Pancreas (tissue), 10 donors: Measurements from ENCODE around the gene JPH2. TPM values are rescaled to one million over a fixed set of nuclear protein-coding genes. Genes with fewer than 3 reads are reported as not detected.

Experiments
- ATAC-seq, 4 donors: fragments of 200-7000 bp; cut with Tn5 transposase; one replicate each; pipeline versions ENCODE4 v1.8.0 to v1.9.1; 2020; ENCODE audit warnings: mild to moderate bottlenecking in 4 of 4, moderate library complexity in 4 of 4
- DNase-seq, 6 donors: peaks; one replicate each; pipeline ENCODE4 v3.0.0-alpha.2; 2020
- FAIRE-seq: peaks from 2 replicates; lab custom pipeline; 2012; peaks lifted over from hg19 to GRCh38; lab: Jason Lieb, UNC
- H3K27ac ChIP-seq, 4 donors: fragments of 200-600 bp; sonication (generic); 1 replicate in 3 of 4; 2 replicates in 1 of 4; pipeline versions ENCODE4 v1.5.0 to v1.8.0; 2020
- H3K27me3 ChIP-seq, 4 donors: fragments of 200-600 bp; one replicate each; pipeline ENCODE4 v1.8.0; 2021
- H3K36me3 ChIP-seq, 3 donors: fragments of 200-600 bp; sonication (generic) in 1 of 3; one replicate each; pipeline versions ENCODE4 v1.5.0 to v1.8.0; 2020 to 2021
- H3K4me1 ChIP-seq, 3 donors: fragments of 200-600 bp; one replicate each; pipeline ENCODE4 v1.8.0; 2021
- H3K4me3 ChIP-seq, 4 donors: fragments of 200-600 bp; sonication (generic) in 2 of 4; one replicate each; pipeline versions ENCODE4 v1.5.0 to v1.8.0; 2020 to 2021
- H3K9me3 ChIP-seq, 4 donors: fragments of 200-600 bp; one replicate each; pipeline ENCODE4 v1.8.0; 2021
- WGBS, 2 donors: extraction: QIAGEN DNeasy Blood & Tissue Kit; methylation state at CpG; one replicate each; pipeline ENCODE4 v1.1.7; 2013; 5-methylcytosine and 5-hydroxymethylcytosine counted together
- intact Hi-C, 3 donors: fragments of 100-400 bp; cut with DNase I; formaldehyde crosslinking; loops; one replicate each; pipeline versions ENCODE4 v1.11.1 to v1.14.2; 2022
- polyA plus RNA-seq, 2 donors: library from polyadenylated mRNA; stranded (reverse); fragments of 200-250 nt; gene quantifications; one replicate each; pipeline ENCODE4 v1.2.3, GENCODE V29; 2013
- total RNA-seq, 6 donors: library from RNA; stranded (reverse); fragmentation: NEBNext Ultra II Directional in 4 of 6; extraction: Animal tissue kit (Norgen Biotek cat#: 25700) in 4 of 6; gene quantifications; one replicate each; pipeline versions ENCODE4 v1.2.1 to v1.2.4, GENCODE V29; 2021 to 2023
- TF ChIP-seq, protein P1 (sequence below), 4 donors: fragments of 200-600 bp; sonication (generic) in 3 of 4; IDR thresholded peaks; one replicate each; pipeline versions ENCODE4 v1.5.0 to v1.8.0; 2021; ENCODE audit warnings: antibody characterized with exemption in 4 of 4
- donor health status: healthy with polysubstance abuse.
- donor health status: DM: no; HTN: no; CAD: no; lungs with moderate emphysema.
- donor health status: DM: no; HTN: no; CAD: no.
- donor health status: control.
- donor health status: control.
- donor health status: Bipolar disorder and iron deficiency.
- donor health status: DM: yes; HTN: yes; CAD: no.
- donor health status: DM: no; HTN: no; CAD: no.
- donor health status: DM: no; HTN: no; CAD: no.
- donor health status: DM: yes; HTN: yes; CAD: no.

Gene JPH2
- total and polyA plus RNA-seq, 8 donors = 0.09 to 1.1 (median 0.30) TPM

DNA sequence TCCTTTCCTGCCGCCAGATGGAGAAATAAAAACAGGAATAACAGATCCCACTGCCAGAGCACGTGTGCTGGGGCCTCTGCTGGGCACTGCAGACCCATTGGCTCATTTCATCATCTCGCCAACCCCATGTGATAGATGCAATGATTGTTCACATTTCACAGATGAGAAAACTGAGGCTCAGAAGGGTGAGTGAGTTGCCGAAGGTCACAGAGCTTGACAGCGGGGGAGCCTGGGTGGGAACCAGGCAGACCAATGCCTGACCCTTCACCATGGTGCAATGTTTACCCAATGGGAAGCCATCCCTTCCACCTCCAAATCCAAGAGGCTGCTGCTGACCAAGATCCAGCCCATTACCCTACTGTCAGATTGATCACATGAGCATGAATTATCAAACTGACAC lies 105.1 kb downstream of the JPH2 start:
- no peaks in the 10 kb centered on the region for H3K36me3 ChIP-seq
- TF ChIP-seq, protein P1, sequence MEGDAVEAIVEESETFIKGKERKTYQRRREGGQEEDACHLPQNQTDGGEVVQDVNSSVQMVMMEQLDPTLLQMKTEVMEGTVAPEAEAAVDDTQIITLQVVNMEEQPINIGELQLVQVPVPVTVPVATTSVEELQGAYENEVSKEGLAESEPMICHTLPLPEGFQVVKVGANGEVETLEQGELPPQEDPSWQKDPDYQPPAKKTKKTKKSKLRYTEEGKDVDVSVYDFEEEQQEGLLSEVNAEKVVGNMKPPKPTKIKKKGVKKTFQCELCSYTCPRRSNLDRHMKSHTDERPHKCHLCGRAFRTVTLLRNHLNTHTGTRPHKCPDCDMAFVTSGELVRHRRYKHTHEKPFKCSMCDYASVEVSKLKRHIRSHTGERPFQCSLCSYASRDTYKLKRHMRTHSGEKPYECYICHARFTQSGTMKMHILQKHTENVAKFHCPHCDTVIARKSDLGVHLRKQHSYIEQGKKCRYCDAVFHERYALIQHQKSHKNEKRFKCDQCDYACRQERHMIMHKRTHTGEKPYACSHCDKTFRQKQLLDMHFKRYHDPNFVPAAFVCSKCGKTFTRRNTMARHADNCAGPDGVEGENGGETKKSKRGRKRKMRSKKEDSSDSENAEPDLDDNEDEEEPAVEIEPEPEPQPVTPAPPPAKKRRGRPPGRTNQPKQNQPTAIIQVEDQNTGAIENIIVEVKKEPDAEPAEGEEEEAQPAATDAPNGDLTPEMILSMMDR (IDR thresholded peaks at IDR 0.05) = no peak
- DNase-seq (no peak), ATAC-seq (no peak), FAIRE-seq (no peak)
- H3K4me3 ChIP-seq = no peak overlapping the region
- intact Hi-C loops = loop anchor here in 2 of 3 donors (5.0 to 10.0 kb wide), 4 partner anchors 330 to 637 kb away; no protein-coding TSS in a partner anchor
- no peaks in the 10 kb centered on the region for H3K4me1 ChIP-seq
- H3K27me3 ChIP-seq = no peaks in the 10 kb centered on the region
- H3K9me3 ChIP-seq = no peaks in the 10 kb centered on the region
- H3K27ac ChIP-seq = no peak overlapping the region
- WGBS, 2 donors = 54 to 65% methylated on average over 5 of the region's 5 CpGs

DNA sequence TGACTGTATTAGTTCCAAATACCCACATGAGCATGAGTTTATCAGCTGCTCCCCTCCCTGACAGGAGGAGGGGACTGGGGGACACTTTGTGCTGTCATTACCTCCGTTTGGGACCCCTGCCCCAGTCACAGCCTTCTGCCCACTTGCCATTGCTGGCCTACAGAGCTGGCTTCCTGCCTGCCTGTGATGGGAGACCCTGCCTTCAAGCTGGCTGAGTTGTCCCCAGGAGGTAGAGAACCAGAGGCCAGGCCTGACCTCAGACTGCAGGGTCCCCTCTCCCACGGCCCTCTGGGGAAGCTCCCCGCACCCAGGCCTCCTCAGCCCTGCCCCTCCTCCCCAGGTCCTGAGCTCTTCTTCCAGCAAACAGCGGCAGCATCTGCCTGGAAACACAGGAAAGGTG lies 105.5 kb downstream of the JPH2 start:
- FAIRE-seq = no peak
- no peaks in the 10 kb centered on the region for H3K36me3 ChIP-seq
- H3K27ac ChIP-seq = no peak overlapping the region
- H3K9me3 ChIP-seq = no peaks in the 10 kb centered on the region
- H3K4me3 ChIP-seq = no peak overlapping the region
- intact Hi-C loops = loop anchor here in 2 of 3 donors (5.0 to 10.0 kb wide), 4 partner anchors 329 to 637 kb away; no protein-coding TSS in a partner anchor
- TF ChIP-seq, protein P1 (IDR thresholded peaks at IDR 0.05) = no peak
- no peak for DNase-seq
- H3K4me1 ChIP-seq = no peaks in the 10 kb centered on the region
- no peak for ATAC-seq
- no peaks in the 10 kb centered on the region for H3K27me3 ChIP-seq
- 39% methylated on average over 4 of the region's 4 CpGs for WGBS, 2 donors

DNA sequence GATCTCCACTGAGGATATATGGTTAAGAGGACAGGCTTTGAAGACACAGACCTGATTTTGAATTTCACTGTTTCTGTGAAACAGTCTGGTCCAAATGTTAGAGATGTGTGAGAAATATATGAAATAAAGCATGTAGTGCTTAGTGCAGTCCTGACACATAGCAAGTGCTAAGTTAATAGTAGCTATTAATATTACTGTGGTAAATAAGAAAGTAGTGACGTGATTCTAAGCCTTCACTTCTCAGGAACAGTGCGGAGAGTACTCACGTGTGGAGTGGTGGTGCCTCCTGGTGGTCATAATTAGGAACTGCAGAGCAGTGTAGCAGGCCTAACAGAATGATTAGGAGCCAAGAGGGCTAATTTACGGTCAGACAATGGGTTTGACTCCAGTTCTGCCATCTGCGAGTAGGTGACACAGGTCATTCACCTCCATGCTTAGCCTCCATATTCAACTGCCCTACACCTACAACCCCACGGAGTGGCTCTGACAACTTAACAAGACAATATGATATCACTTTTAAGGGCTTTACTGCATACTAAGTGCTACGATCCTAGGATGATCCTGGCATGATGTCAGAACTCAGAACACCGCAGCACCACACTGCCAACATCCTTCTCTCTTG lies 106.2 kb downstream of the JPH2 start:
- FAIRE-seq = no peak

DNA sequence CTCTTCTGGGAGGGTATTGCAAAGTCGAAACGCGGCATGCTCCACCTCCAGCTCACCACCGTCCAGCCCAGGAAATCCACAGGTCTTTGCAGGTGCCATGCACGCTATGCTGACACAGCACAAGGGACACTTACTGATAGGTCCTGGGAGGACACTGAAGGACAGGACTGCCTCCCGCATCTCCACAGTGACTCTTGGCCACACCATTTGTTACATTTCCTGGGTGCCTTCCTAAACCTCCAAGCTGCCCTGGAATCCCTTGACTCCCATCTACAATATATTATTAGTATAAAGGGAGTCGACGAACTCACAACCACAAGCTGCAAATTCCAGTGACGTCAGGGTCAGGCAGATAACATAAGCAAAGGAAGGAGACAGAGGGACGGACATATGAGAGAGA lies 106.9 kb downstream of the JPH2 start:
- Histone ChIP-seq H3K9me3 (no peaks in the 10 kb centered on the region), H3K27me3 (no peaks in the 10 kb centered on the region), H3K4me1 (no peaks in the 10 kb centered on the region), H3K4me3 (no peak overlapping the region), H3K36me3 (no peaks in the 10 kb centered on the region), H3K27ac (no peak overlapping the region)
- ATAC-seq (peak in 1 of 4 donors; percentile 24), FAIRE-seq (no peak), DNase-seq (no peak)
- 49 to 55% methylated on average over 10 of the region's 10 CpGs for WGBS, 2 donors
- intact Hi-C loops = loop anchor here in 2 of 3 donors (5.0 to 10.0 kb wide), 4 partner anchors 328 to 635 kb away; no protein-coding TSS in a partner anchor
- TF ChIP-seq, protein P1 (IDR thresholded peaks at IDR 0.05) = no peak

More for the DNA sequence above, 106.2 kb downstream of the JPH2 start:
- intact Hi-C loops = loop anchor here in 2 of 3 donors (5.0 to 10.0 kb wide), 4 partner anchors 328 to 636 kb away; no protein-coding TSS in a partner anchor
- WGBS, 2 donors = 11 to 15% methylated on average over 8 of the region's 8 CpGs
- no peaks in the 10 kb centered on the region for H3K27me3 ChIP-seq
- H3K4me1 ChIP-seq = no peaks in the 10 kb centered on the region
- no peaks in the 10 kb centered on the region for H3K9me3 ChIP-seq
- TF ChIP-seq, protein P1 (IDR thresholded peaks at IDR 0.05) = peak; percentile 95 to 98 (median 98)
- no peak overlapping the region for H3K27ac ChIP-seq
- no peak overlapping the region for H3K4me3 ChIP-seq
- peak in 5 of 6 donors; percentile 44 to 78 (median 69) for DNase-seq
- no peaks in the 10 kb centered on the region for H3K36me3 ChIP-seq
- ATAC-seq = peak; percentile 89 to 99 (median 96)

DNA sequence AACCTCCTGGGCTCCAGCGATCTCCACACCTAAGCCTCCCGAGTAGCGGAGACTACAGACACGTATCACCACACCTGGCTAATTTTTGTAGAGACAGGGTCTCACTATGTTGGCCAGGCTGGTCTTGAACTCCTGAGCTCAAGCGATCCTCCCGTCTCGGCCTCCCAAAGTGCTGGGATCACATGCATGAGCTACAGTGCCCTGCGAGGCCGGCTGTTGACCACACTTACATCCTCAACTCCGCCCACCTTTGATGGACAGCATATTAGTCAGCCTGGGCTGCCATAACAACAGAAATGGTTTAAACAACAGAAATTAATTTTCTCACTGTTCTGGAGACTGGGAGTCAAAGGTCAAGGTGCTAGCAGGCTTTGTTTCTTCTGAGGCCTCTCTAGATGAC lies 107.7 kb downstream of the JPH2 start:
- TF ChIP-seq, protein P1 (IDR thresholded peaks at IDR 0.05) = no peak
- no peak overlapping the region for H3K27ac ChIP-seq
- WGBS, 2 donors = 74 to 80% methylated on average over 10 of the region's 10 CpGs
- H3K36me3 ChIP-seq = no peaks in the 10 kb centered on the region
- intact Hi-C loops = loop anchor here in 2 of 3 donors (10.0 kb wide), 2 partner anchors 324 to 544 kb away; no protein-coding TSS in a partner anchor
- FAIRE-seq = no peak
- no peak overlapping the region for H3K4me3 ChIP-seq
- H3K4me1 ChIP-seq = no peaks in the 10 kb centered on the region
- no peak for ATAC-seq
- H3K27me3 ChIP-seq = no peaks in the 10 kb centered on the region
- no peaks in the 10 kb centered on the region for H3K9me3 ChIP-seq
- no peak for DNase-seq
